ENCODE data around the gene DIS3L2.
"Not testable (repeated sequence)": the region's sequence is repeated elsewhere in the genome, so short reads cannot be mapped to it uniquely, and the experiment has no call there.

DIS3L2 gene

DNA sequence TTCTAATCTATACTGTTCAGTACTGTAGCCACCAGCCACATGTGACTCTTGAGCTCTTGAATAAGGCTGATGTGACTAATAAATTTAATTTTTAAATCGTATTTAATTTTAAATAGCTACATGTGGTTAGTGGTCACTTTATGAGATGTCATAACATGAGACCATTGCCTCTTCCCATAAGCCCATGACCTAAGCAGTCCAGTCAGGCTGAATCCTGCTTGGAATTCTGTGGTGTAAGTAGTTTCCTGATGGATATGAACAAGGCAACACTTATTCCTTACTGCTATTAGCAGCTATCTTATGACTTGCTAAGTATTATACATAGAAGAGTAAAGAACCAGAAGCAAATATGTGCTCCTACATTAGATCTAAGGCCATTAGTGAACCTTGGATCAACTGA, 150.0 kb downstream of the DIS3L2 start:
- DNase-seq (ENCODE audit: low read depth in 1 of 2, low spot score in 1 of 2): no peak

GRCh38 chr2:232113821-232114220, 152.3 kb downstream of the DIS3L2 start:
- no peak for DNase-seq (ENCODE audit: low read depth in 1 of 2, low spot score in 1 of 2)

DNA sequence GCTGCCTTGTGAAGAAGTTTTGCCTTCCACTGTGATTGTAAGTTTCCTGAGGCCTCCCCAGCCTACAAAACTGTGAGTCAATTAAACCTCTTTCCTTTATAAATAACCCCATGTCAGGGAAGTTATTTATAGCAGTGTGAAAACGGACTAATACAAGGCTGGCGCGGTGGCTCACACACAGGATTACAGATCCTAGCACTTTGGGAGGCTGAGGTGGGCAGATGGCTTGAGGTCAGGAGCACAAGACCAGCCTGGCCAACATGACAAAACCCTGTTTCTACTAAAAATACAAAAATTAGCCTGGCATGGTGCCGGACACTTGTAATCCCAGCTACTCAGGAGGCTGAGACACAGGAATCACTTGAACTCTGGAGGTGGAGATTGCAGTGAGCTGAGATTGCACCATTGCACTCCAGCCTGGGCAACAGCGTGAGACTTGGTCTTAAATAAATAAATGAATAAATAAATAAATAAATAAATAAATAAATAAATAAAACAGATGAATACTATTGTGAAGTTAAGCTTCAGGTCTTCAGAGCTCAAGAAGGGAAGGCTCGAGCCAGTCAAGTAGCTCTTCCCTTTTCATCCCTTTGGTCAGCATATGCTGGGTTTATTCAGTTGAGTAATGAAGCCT, 154.3 kb downstream of the DIS3L2 start:
- DNase-seq (ENCODE audit: low read depth in 1 of 2, low spot score in 1 of 2): not testable (repeated sequence)

DNA sequence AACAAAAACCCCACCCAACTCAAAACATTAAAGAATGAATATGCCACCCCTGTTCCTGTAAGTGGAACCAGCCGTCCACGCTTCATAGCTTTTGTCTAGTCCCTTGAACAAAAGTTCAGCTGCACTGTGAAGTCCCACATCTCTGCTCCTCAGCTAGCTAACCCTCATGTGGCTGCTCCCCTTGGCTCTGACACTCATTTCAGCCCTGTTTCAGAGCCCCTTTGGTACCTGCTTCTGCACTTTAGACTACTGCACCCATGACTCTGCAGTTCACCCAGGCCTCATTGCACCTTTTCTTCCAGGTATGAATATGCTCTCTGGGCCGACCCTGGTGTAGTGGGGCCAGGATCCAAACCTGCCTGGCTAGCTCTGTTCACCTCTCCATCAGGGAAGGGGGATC, 155.3 kb downstream of the DIS3L2 start:
- DNase-seq (ENCODE audit: low read depth in 1 of 2, low spot score in 1 of 2): no peak

DNA sequence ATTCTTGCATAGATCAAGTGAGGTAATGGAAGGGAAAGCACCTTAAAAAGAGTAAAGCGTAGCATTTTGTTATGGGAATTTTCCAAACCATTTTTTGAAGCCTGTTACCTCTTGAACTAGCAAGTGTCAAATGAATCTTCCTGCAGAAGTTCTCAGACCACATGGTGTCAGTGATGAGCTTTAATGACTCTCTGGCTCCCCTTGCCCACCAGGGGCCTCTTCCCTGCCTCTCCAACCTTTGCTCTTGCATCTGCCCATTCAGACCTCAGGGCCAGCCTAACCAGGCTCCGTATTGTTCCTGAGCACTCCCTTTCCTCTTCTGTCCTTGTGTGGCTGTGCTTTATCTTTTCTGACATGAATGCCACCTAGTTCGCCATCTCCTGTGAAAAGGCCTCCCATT, 155.9 kb downstream of the DIS3L2 start:
- no peak for DNase-seq (ENCODE audit: low read depth in 1 of 2, low spot score in 1 of 2)

GRCh38 chr2:232120911-232121310, 159.4 kb downstream of the DIS3L2 start:
- DNase-seq (ENCODE audit: low read depth in 1 of 2, low spot score in 1 of 2): no peak

DNA sequence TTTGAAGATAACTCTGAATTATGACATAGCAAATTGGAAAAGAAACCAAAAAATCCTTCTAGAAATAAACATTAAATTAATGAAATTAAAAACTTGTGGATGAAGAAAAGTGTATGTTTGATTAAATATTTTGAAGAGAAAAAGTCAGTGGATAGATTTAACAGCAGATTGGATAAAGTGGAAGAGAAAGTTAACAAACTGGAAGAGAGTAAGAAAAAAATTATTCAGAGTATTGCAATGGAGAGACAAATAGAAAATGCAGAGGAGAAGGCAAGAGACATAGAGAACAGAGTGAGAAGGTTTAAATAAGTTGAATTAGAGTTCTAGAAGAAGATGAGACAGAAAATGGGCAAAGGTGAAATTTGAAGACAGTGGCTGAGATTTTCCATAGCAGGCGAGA, 162.8 kb downstream of the DIS3L2 start:
- DNase-seq (ENCODE audit: low read depth in 1 of 2, low spot score in 1 of 2): no peak

GRCh38 chr2:232126301-232127099, 165.0 kb downstream of the DIS3L2 start:
- DNase-seq (ENCODE audit: low read depth in 1 of 2, low spot score in 1 of 2): no peak

- DNase-seq (ENCODE audit: low read depth in 1 of 2, low spot score in 1 of 2): no peak
These were observed 168.0 kb downstream of the DIS3L2 start for GRCh38 chr2:232129483-232129882.

GRCh38 chr2:232132181-232132580, 170.7 kb downstream of the DIS3L2 start:
- DNase-seq (ENCODE audit: low read depth in 1 of 2, low spot score in 1 of 2): no peak

DNA sequence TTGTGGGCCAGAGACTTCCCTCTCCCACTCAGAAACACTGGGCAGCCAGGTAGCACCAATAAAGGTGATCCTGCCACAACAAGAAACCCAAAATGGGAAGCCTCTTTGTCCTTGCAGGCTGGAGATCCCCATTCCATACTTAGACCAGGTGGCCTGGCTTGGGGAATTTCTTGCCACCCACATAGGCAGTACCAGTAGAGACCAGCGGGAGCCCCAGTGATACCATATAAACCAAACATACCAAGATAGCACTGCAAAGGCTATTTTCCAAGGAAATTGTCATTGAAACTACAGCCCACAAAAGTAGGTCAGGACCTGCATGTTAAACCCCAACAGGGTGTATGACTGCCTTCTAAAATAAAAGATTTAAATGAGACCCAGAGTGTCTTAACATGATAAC, 171.6 kb downstream of the DIS3L2 start:
- no peak for DNase-seq (ENCODE audit: low read depth in 1 of 2, low spot score in 1 of 2)

- no peak for DNase-seq (ENCODE audit: low read depth in 1 of 2, low spot score in 1 of 2)
These were observed 173.4 kb downstream of the DIS3L2 start for GRCh38 chr2:232134939-232135338.

DNA sequence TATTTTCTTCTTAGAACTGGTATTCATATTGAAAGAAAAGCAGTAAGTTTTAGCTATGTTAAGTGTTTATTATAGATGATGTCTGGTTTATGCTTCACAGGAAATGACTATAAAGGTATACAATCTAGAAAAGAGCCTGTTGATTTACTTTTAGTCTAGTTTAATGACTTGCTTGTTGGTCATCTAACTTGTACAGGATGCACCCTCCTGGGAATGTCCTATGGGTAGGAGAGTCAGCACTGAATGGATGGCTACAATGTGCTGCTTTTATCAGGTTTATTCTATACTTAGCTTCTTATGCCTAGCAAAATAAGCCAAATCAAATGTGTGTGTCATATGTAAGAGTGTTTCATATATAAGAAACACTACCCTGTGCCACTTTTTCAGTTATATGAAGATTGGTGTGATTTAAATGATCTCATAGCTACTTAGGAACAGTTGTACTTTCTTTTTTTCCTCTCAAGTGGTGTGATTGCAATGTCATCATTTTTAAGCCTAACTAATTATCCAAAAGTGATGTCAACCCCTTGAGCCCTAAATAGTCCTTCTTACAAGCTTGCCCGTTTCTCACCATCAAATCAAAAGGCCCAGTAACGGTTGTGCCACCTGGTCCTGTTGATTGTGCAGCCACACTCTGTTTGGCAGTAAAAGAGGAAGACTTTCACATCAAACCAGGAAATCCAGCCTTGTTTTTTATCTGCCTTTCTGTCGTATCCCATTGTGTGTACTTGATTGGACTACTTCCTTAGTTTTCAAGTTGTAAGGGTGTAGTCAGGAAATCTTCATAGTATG, 176.0 kb downstream of the DIS3L2 start:
- DNase-seq (ENCODE audit: low read depth in 1 of 2, low spot score in 1 of 2): no peak

DNA sequence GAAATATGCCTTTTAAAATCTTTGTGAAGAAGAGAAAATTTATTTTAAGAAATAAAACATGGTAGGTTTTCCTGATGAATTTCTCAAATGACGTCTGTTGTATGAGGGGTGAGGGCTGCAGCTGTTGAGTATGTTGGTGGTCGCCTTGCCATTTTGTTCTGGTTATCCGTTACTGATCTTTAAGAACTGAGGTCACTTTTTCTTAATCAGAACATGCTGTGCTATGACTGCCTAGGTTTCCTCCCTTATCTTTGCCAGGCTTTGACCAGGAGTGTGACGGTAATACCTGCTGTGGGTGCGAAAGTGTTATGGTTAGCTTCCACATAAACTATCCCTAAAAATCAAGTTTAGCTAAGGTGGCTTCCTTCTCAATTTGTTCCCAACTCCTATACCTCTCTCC, 176.9 kb downstream of the DIS3L2 start:
- DNase-seq (ENCODE audit: low read depth in 1 of 2, low spot score in 1 of 2): no peak

DNA sequence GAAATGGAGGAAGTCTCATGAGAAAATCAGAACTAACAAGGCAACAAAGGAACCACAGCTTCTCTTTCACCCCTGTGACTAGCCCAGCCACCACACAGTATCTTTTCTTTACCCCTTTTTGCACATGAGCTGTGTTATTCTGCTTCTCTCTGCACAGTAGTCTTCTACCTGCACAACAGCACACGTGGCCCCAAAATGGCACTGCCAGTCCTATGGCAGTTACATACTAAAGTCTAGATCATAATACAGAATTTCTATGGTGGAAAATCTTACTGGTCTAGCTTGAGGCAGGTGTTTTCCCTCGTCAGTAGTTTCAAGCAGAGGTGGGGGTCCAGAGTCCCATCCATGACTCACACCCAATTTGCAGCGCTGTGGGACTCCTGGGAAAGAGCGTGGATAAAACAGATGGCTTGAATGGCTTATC, 177.7 kb downstream of the DIS3L2 start:
- DNase-seq (ENCODE audit: low read depth in 1 of 2, low spot score in 1 of 2): no peak

- no peak for DNase-seq (ENCODE audit: low read depth in 1 of 2, low spot score in 1 of 2)
These were observed 178.5 kb downstream of the DIS3L2 start for GRCh38 chr2:232139786-232140562.

- no peak for DNase-seq (ENCODE audit: low read depth in 1 of 2, low spot score in 1 of 2)
These were observed 180.1 kb downstream of the DIS3L2 start for GRCh38 chr2:232141591-232141990.

DNA sequence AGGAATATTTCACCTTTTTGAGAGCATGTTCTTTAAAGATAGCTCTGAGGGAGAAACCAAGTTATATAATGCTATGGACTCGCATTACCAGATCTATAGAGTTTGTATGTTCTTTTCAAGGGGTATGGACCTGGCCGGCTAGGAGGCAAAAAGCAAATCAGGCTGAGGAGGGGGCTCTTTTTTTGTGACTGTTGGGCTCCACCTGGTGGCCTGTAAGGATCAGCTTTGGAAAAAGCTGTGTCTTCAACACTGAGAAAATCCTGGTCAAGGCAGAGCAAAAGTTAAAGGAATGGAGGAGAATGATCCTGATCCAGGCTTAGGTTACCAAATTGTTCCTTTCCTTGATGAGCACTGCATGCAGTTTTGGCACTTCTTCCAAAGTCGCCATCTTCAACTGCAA, 180.5 kb downstream of the DIS3L2 start:
- no peak for DNase-seq (ENCODE audit: low read depth in 1 of 2, low spot score in 1 of 2)

DNA sequence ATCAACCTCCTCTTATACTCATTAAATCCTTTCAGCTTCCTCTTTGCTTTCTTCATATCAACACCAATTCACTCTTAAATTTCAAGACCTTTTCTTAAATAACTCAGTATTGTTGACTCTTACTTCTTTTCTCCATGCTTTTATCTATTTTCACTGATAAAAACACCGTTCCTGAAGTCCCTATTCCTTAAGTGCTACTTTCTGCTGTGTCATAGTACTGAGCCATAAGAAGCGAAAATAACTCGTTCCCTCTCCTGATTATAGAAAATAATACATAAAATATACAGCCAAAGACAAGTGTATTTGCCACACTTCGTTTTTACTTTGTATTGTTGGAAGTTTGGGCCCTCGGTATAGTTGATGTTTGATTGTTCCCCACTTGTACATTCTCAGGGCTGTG, 181.0 kb downstream of the DIS3L2 start:
- no peak for DNase-seq (ENCODE audit: low read depth in 1 of 2, low spot score in 1 of 2)

DNA sequence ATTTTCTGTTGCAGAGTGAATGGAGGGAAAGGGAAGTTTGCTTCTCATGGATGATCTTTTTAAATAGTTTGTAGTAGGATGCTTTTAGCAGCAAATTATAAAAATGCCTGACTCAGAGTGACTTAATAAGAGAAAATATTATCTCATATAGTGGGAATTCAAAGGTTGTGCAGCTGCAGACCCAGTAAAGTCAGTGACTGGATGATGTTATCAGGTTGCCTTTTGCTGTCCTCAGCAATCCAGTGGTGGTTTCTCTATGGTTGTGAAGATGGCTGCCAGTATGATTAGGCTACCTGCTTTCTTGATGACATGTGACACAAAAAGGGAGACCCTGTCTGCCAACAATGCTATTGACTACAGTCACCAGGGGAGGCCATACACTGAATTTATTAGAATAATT, 184.8 kb downstream of the DIS3L2 start:
- no peak for DNase-seq (ENCODE audit: low read depth in 1 of 2, low spot score in 1 of 2)

DNA sequence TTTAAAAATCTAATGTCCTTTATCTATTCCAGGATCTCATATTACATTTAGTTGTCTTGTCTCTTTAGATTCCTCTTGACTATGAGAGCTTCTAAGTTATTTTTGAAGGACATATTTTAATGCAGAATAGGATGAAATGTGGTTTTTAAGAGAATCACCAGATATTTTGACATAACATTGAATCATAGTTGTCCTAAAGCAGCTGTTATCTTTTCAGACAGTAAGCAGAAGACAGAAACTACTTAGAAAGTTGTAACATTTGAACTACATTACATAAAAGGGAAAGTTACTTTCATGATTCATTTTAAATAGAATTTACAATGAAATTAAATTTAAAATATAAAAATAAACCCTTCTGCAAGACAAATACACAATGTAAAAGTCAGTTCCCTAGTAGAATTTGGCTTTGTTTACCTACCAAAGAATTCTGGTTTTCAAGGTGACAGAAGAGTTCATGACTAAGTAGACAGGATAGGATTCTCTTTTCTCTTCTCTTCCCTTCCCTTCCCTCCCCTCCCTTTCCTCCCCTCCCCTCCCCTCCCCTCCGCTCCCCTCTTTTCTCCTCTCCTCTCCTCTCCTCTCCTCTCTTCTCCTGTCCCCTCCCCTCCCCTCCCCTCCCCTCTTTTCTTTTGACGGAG, 186.0 kb downstream of the DIS3L2 start:
- DNase-seq (ENCODE audit: low read depth in 1 of 2, low spot score in 1 of 2): no peak

Measured in stimulated activated CD4-positive, alpha-beta T cell treated with anti-CD3 and anti-CD28 coated beads, Interleukin-15, amount 100 ng/mL, for 1 hour (primary cell).